GM12891 (cell line): ENCODE data around the gene SETD7.

Experiments used
- POLR2A ChIP-seq: IDR thresholded peaks from 2 replicates; pipeline ENCODE4 v1.6.1; 2011; ENCODE audit warnings: low read depth, low read length, control low read depth
- POLR2AphosphoS5 ChIP-seq: IDR thresholded peaks from 2 replicates; pipeline ENCODE4 v1.6.1; 2011; ENCODE audit warnings: low read depth, low read length, control low read depth
- POU2F2 ChIP-seq: IDR thresholded peaks from 2 replicates; pipeline ENCODE4 v1.6.1; 2011; ENCODE audit warnings: low read depth, mild to moderate bottlenecking, control low read depth, low read length, moderate library complexity
- SPI1 ChIP-seq: IDR thresholded peaks from 2 replicates; pipeline ENCODE4 v1.6.1; 2011; ENCODE audit warnings: low read depth, low read length, control low read depth
- TAF1 ChIP-seq: IDR thresholded peaks from 2 replicates; pipeline ENCODE4 v1.6.1; 2011; ENCODE audit warnings: low read depth, low read length, control low read depth

DNA sequence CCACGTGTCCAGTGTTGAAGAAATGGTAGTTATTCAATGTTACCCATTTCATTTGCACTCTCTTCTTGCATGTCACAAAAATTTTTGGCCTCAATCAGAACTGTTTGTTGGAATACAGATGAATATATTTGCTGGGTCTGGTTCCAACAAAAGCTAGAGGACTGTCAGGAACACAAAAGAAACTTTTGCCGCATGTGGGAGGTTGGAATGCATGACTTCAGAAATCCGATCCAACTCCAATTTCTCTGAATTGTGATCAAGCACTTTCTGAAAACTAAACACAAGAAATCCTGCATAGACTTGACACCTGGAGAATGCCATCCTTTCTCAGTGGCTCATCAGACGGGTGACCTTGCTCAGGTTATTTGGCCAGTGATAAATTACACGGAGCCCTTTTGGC is 15.4 kb downstream of the SETD7 start:
- TF ChIP-seq POLR2A (no peak), POU2F2 (no peak), TAF1 (no peak), POLR2AphosphoS5 (no peak), SPI1 (no peak)
